Breast epithelium (tissue), 3 donors: ENCODE data around the gene VPS13A.

Experiments used
- POLR2A ChIP-seq: fragments of 450-650 bp; IDR thresholded peaks from one replicate; pipeline ENCODE4 v1.6.1; 2016; ENCODE audit warnings: antibody characterized with exemption, mild to moderate bottlenecking, moderate library complexity
- POLR2AphosphoS5 ChIP-seq, 3 donors: sonication (generic); formaldehyde crosslinking; IDR thresholded peaks; one replicate each; pipeline ENCODE4 v1.6.1; 2017; ENCODE audit warnings: antibody characterized with exemption in 3 of 3
- TF ChIP-seq, protein P1 (sequence below), 3 donors: fragments of 450-650 bp; IDR thresholded peaks; one replicate each; pipeline ENCODE4 v1.5.1; 2016 to 2017; ENCODE audit warnings: antibody characterized with exemption in 3 of 3, mild to moderate bottlenecking in 3 of 3, moderate library complexity in 3 of 3

DNA sequence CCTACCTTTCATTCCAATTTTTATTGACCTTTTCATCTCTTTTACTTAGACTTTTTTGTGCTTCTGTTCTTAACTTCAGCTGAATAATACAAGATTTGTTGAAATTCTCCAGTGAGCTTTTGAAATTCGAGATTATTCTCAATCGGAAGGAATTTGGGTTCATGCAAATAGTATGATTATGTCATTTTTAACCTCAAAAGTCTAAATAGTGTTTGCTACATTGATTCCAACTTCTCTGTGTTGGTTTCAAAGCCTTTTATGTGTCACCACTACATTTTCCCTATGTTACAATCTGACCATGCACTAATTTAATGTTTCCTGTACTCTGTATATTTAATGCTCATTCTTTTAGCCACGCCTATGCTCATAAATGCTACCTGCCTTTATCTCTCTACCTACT lies 44.1 kb downstream of the VPS13A start:
- no peak for TF ChIP-seq POLR2A
- TF ChIP-seq, protein P1, sequence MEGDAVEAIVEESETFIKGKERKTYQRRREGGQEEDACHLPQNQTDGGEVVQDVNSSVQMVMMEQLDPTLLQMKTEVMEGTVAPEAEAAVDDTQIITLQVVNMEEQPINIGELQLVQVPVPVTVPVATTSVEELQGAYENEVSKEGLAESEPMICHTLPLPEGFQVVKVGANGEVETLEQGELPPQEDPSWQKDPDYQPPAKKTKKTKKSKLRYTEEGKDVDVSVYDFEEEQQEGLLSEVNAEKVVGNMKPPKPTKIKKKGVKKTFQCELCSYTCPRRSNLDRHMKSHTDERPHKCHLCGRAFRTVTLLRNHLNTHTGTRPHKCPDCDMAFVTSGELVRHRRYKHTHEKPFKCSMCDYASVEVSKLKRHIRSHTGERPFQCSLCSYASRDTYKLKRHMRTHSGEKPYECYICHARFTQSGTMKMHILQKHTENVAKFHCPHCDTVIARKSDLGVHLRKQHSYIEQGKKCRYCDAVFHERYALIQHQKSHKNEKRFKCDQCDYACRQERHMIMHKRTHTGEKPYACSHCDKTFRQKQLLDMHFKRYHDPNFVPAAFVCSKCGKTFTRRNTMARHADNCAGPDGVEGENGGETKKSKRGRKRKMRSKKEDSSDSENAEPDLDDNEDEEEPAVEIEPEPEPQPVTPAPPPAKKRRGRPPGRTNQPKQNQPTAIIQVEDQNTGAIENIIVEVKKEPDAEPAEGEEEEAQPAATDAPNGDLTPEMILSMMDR (IDR thresholded peaks at IDR 0.05): no peak
- no peak for TF ChIP-seq POLR2AphosphoS5 (IDR thresholded peaks at IDR 0.05)
